H1 (cell line): ENCODE data around the gene SLC23A2. TPM values are rescaled to one million over a fixed set of nuclear protein-coding genes. Genes with fewer than 3 reads are reported as not detected.

ENCODE experiments used
- BACH1 ChIP-seq: IDR thresholded peaks from 2 replicates; pipeline ENCODE4 v1.6.1; 2012; ENCODE audit warnings: low read length, improper control_type of control experiment
- HDAC6 ChIP-seq: IDR thresholded peaks from one replicate; pipeline ENCODE4 v1.7.1; 2012; ENCODE audit warnings: low read depth, mild to moderate bottlenecking, inconsistent platforms, low read length, moderate library complexity
- JUND ChIP-seq: IDR thresholded peaks from 2 replicates; pipeline ENCODE4 v1.6.1; 2011; ENCODE audit warnings: mild to moderate bottlenecking, improper control_type of control experiment, low read length
- RAD21 ChIP-seq, 2 experiments: IDR thresholded peaks in 1 of 2; conservative IDR thresholded peaks in 1 of 2; 2 replicates each; pipeline ENCODE4 v1.6.1; 2011; ENCODE audit warnings: low read depth in 2 of 2, low read length in 2 of 2, improper control_type of control experiment in 1 of 2, inconsistent platforms in 1 of 2, mild to moderate bottlenecking in 1 of 2, moderate library complexity in 1 of 2
- SIN3A ChIP-seq, 2 experiments: IDR thresholded peaks in 1 of 2; conservative IDR thresholded peaks in 1 of 2; 2 replicates each; pipeline ENCODE4 v1.6.1; 2011 to 2012; ENCODE audit warnings: low read length in 2 of 2, improper control_type of control experiment in 1 of 2, low read depth in 1 of 2, mild to moderate bottlenecking in 1 of 2
- polyA plus RNA-seq, 7 experiments: library from polyadenylated mRNA; depleted of rRNA in 3 of 7; stranded (reverse) in 5 of 7; unstranded in 2 of 7; fragments of >200 nt in 5 of 7; fragments of 200-250 nt in 2 of 7; gene quantifications; 1 replicate in 5 of 7; 2 replicates in 1 of 7; 4 replicates in 1 of 7; pipeline versions ENCODE4 v1.2.1 to v1.2.3, GENCODE V29; 2011 to 2013; ENCODE audit warnings: missing spikeins in 2 of 7, mixed read lengths in 2 of 7
- total RNA-seq: library from RNA; stranded (reverse); fragmentation: NEBNext Ultra II Directional; extraction: Animal tissue kit (Norgen Biotek cat#: 25700); gene quantifications from 2 replicates; pipeline ENCODE4 v1.2.1, GENCODE V29; 2021

Gene SLC23A2
- total and polyA plus RNA-seq, 2 of the 8 experiments (the other 6 are each of a cell fraction or from before 2014, with no cell fraction given), result 17.0 to 18.6 TPM

- TF ChIP-seq JUND (no peak), SIN3A (conservative IDR thresholded peaks at IDR 0.05 in 1 of 2, IDR thresholded peaks at IDR 0.05 in 1 of 2; ENCODE audit: low read depth in 1 of 2, low read length in 2 of 2) (no peak), RAD21 (IDR thresholded peaks at IDR 0.05 in 1 of 2, conservative IDR thresholded peaks at IDR 0.05 in 1 of 2; ENCODE audit: low read depth in 2 of 2, low read length in 2 of 2) (no peak), HDAC6 (no peak), BACH1 (no peak)
Measured at GRCh38 chr20:5040345-5040744, 39.0 kb upstream of the SLC23A2 start (continued).
